Measurements from ENCODE around the gene TRA2A. TPM values are rescaled to one million over a fixed set of nuclear protein-coding genes. Genes with fewer than 3 reads are reported as not detected.

The TRA2A gene
- total RNA-seq, 1 experiment from 2014 or later = 169 TPM

- no peak for DNase-seq
- H3K9ac ChIP-seq (ENCODE audit: extremely low read depth, insufficient read length, low read length) = no peak overlapping the region
- no peaks in the 10 kb centered on the region; the same call in 1 of the 2 replicates for H3K27me3 Mint-ChIP-seq (ENCODE audit: low read depth)
- peaks cover 0 to 2% of the 10 kb centered on the region in 2 experiments; a peak in 2 of 4 replicates for H3K4me1 Mint-ChIP-seq
- H3K36me3 Mint-ChIP-seq (ENCODE audit: insufficient read depth in 1 of 3, low read depth in 3 of 3) = no peaks in the 10 kb centered on the region
- no peak overlapping the region for H3K4ac ChIP-seq (ENCODE audit: low read depth, low read length)
- no peak overlapping the region for H3K18ac ChIP-seq (ENCODE audit: insufficient read length, low read depth, low read length)
- H3K23ac ChIP-seq (ENCODE audit: insufficient read length, low read depth, low read length) = no peak overlapping the region
- no peak overlapping the region for H4K8ac ChIP-seq (replicated peaks; ENCODE audit: insufficient read length, low read depth, low read length)
- no peak overlapping the region for H3K14ac ChIP-seq (ENCODE audit: insufficient read depth, low read length)
- no CpG with 5 or more reads among the region's 1 CpG for WGBS (ENCODE audit: extremely low coverage, insufficient read length, low lambda C conversion rate)
- no peak overlapping the region for H2BK15ac ChIP-seq (ENCODE audit: low read depth, low read length)
- no peaks in the 10 kb centered on the region for H3K23me2 ChIP-seq (ENCODE audit: insufficient read length, low read depth, low read length, poor library complexity, severe bottlenecking)
- no peak overlapping the region for H2BK120ac ChIP-seq (ENCODE audit: low read depth, low read length, poor library complexity, severe bottlenecking)
- H3K4me1 ChIP-seq (ENCODE audit: insufficient read depth, low read length) = no peaks in the 10 kb centered on the region
- no peak overlapping the region for H2AK5ac ChIP-seq (ENCODE audit: insufficient read length, low read length)
- H4K91ac ChIP-seq (ENCODE audit: insufficient read length, low read depth, low read length) = no peak overlapping the region
- no peak overlapping the region for H2BK5ac ChIP-seq (ENCODE audit: insufficient read length, low read length)
- no peak overlapping the region for H3T11ph ChIP-seq (ENCODE audit: low read length)
- no peaks in the 10 kb centered on the region for H3K9me3 ChIP-seq (ENCODE audit: control insufficient read depth, low read depth, low read length)
- no peak overlapping the region for H2BK20ac ChIP-seq (ENCODE audit: low read depth, low read length, poor library complexity, severe bottlenecking)
- H2AFZ ChIP-seq (ENCODE audit: low read length) = no peak overlapping the region
- no peak overlapping the region for H4K5ac ChIP-seq (ENCODE audit: insufficient read length, low read depth, low read length)
- no peak overlapping the region for H3K56ac ChIP-seq (ENCODE audit: insufficient read length, low read depth, low read length)
- H3K4me3 Mint-ChIP-seq = no peak overlapping the region
- no peak for TF ChIP-seq CTCF (conservative IDR thresholded peaks at IDR 0.05)
- H3K9me3 Mint-ChIP-seq = peaks cover 0 to 8% of the 10 kb centered on the region in 2 experiments; a peak in 1 of 5 replicates
- H4K20me1 ChIP-seq (ENCODE audit: control insufficient read depth, insufficient read depth, insufficient read length) = no peaks in the 10 kb centered on the region
- H3K79me2 ChIP-seq (ENCODE audit: insufficient read depth, low read length) = no peaks in the 10 kb centered on the region
- H3K27me3 ChIP-seq (ENCODE audit: insufficient read depth, low read length) = no peaks in the 10 kb centered on the region
- H3K27ac Mint-ChIP-seq = 0 out of 7 replicates have a peak overlapping the region, but pooled peaks of 1 of the 3 experiments have one; percentile 7
- no peak overlapping the region for H3K4me2 ChIP-seq (ENCODE audit: insufficient read depth, insufficient read length, low read length)
- no peak overlapping the region for H2BK12ac ChIP-seq (ENCODE audit: insufficient read length, low read depth, low read length)
- H3K79me1 ChIP-seq (ENCODE audit: insufficient read depth, low read depth, low read length, poor library complexity, severe bottlenecking) = no peaks in the 10 kb centered on the region
- no peak overlapping the region for H3K27ac ChIP-seq (ENCODE audit: insufficient read length, low read depth, low read length)
Observed at GRCh38 chr7:23545493-23545892, 13.7 kb upstream of the TRA2A start.
